Endothelial cell of umbilical vein (primary cell): ENCODE data around the gene ADAM11.

ENCODE experiments used
- EZH2 ChIP-seq: IDR thresholded peaks from 2 replicates; pipeline ENCODE4 v1.6.1; 2012; ENCODE audit warnings: borderline replicate concordance, low read depth, mild to moderate bottlenecking, moderate library complexity, low read length, inconsistent platforms; ENCODE audit not compliant: severe bottlenecking
- FOS ChIP-seq: IDR thresholded peaks from 2 replicates; pipeline ENCODE4 v1.6.1; 2011; ENCODE audit warnings: mild to moderate bottlenecking, low read length, moderate library complexity, borderline replicate concordance; ENCODE audit not compliant: insufficient read depth
- GATA2 ChIP-seq: IDR thresholded peaks from 2 replicates; pipeline ENCODE4 v1.7.0; 2011; ENCODE audit warnings: low read depth, mild to moderate bottlenecking, moderate library complexity, mixed read lengths, low read length; ENCODE audit not compliant: insufficient read length, insufficient read depth
- JUN ChIP-seq: IDR thresholded peaks from 2 replicates; pipeline ENCODE4 v1.6.1; 2011; ENCODE audit warnings: borderline replicate concordance, low read depth; ENCODE audit not compliant: insufficient read length, insufficient read depth
- MYC ChIP-seq: IDR thresholded peaks from one replicate; pipeline ENCODE4 v1.6.1; 2011; ENCODE audit warnings: mild to moderate bottlenecking, low read depth, low read length
- POLR2A ChIP-seq: IDR thresholded peaks from 2 replicates; pipeline ENCODE4 v1.6.1; 2012; ENCODE audit warnings: low read depth, mild to moderate bottlenecking, control low read depth, low read length
- POLR2AphosphoS5 ChIP-seq: IDR thresholded peaks from 2 replicates; pipeline ENCODE4 v1.6.1; 2012; ENCODE audit warnings: low read depth, mild to moderate bottlenecking, control low read depth, low read length, moderate library complexity; ENCODE audit not compliant: insufficient read depth
- TF ChIP-seq, protein P1 (sequence below), 2 donors: IDR thresholded peaks; 1 replicate in 1 of 2; 2 replicates in 1 of 2; pipeline ENCODE4 v1.5.1; 2011; ENCODE audit warnings: low read length in 2 of 2, mild to moderate bottlenecking in 2 of 2, moderate library complexity in 2 of 2, control low read depth in 1 of 2, inconsistent platforms in 1 of 2, low read depth in 1 of 2; ENCODE audit not compliant: insufficient read depth in 1 of 2; ENCODE audit errors: extremely low read depth in 1 of 2
- TF ChIP-seq, protein P2 (sequence below): IDR thresholded peaks from 2 replicates; pipeline ENCODE4 v1.6.1; 2011; ENCODE audit not compliant: insufficient read depth, insufficient read length

DNA sequence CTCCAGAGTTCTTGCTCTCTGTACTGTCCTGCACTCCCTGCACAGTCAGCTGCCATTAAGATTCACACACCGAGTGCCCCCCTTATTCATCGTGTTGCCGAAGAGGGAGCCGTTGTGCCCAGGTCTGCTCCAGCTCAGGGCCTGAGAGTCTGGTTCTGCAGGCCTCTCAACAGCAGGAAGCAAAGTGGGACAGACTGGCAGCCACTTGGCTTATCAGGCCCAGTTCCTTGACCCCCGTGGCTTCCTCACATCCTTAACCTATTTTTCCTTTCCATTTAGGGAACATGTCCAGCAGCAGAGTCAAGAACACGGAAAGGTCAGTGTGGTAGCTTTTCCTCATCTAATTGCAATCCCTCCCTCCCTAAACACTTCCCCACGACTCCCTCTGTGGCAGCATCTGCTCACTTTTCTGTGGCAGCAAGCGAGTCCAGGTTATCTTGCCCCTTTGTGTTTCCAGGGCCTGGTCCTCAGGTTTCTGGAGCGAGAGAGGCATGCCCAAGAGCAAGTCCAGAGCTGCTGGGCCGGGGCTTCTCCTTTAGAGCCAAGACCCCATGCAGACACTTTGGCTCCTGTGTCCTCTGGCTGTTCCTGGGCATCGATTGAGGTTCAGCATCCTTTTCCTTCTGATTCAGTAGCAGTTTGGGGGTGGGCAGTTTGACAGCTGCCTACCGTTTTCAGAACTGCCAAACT, 22.1 kb upstream of the ADAM11 start:
- TF ChIP-seq, protein P1, sequence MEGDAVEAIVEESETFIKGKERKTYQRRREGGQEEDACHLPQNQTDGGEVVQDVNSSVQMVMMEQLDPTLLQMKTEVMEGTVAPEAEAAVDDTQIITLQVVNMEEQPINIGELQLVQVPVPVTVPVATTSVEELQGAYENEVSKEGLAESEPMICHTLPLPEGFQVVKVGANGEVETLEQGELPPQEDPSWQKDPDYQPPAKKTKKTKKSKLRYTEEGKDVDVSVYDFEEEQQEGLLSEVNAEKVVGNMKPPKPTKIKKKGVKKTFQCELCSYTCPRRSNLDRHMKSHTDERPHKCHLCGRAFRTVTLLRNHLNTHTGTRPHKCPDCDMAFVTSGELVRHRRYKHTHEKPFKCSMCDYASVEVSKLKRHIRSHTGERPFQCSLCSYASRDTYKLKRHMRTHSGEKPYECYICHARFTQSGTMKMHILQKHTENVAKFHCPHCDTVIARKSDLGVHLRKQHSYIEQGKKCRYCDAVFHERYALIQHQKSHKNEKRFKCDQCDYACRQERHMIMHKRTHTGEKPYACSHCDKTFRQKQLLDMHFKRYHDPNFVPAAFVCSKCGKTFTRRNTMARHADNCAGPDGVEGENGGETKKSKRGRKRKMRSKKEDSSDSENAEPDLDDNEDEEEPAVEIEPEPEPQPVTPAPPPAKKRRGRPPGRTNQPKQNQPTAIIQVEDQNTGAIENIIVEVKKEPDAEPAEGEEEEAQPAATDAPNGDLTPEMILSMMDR (IDR thresholded peaks at IDR 0.05; ENCODE audit: extremely low read depth in 1 of 2, insufficient read depth in 1 of 2, low read depth in 1 of 2, low read length in 2 of 2): no peak
- TF ChIP-seq, protein P2, sequence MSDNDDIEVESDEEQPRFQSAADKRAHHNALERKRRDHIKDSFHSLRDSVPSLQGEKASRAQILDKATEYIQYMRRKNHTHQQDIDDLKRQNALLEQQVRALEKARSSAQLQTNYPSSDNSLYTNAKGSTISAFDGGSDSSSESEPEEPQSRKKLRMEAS: no peak
- TF ChIP-seq EZH2: no peak
- TF ChIP-seq POLR2AphosphoS5: no peak
- TF ChIP-seq POLR2A: no peak
- TF ChIP-seq GATA2: no peak
- TF ChIP-seq FOS: no peak
- no peak for TF ChIP-seq MYC
- TF ChIP-seq JUN: no peak
